Smooth muscle cell (in vitro differentiated cells): ENCODE results near the gene ADAMTS15. TPM values are rescaled to one million over a fixed set of nuclear protein-coding genes. Genes with fewer than 3 reads are reported as not detected.

Source experiments
- DNase-seq: peaks from one replicate; lab custom pipeline; 2025; ENCODE audit not compliant: unreplicated experiment; lab: John Stamatoyannopoulos, UW
- H2AFZ ChIP-seq: fragments of 200-600 bp; sonication (generic); 2 replicates; pipeline ENCODE4 v1.6.0; 2016; ENCODE audit warnings: antibody characterized with exemption, low read depth, mild to moderate bottlenecking
- H3F3A ChIP-seq: fragments of 200-600 bp; sonication (generic); 2 replicates; pipeline ENCODE4 v1.6.0; 2017; ENCODE audit warnings: antibody characterized with exemption, low read depth
- H3K27ac ChIP-seq: fragments of 200-600 bp; sonication (generic); 2 replicates; pipeline ENCODE4 v1.5.1; 2016; ENCODE audit warnings: low read depth, mild to moderate bottlenecking
- H3K27me3 ChIP-seq: fragments of 200-600 bp; sonication (generic); 2 replicates; pipeline ENCODE4 v1.6.1; 2016; ENCODE audit warnings: low read depth, mild to moderate bottlenecking
- H3K36me3 ChIP-seq: fragments of 200-600 bp; sonication (generic); 2 replicates; pipeline ENCODE4 v1.5.1; 2016; ENCODE audit warnings: low read depth
- H3K4me1 ChIP-seq: fragments of 200-600 bp; sonication (generic); 2 replicates; pipeline ENCODE4 v1.5.1; 2016; ENCODE audit warnings: low read depth
- H3K4me2 ChIP-seq: fragments of 200-600 bp; sonication (generic); 2 replicates; pipeline ENCODE4 v1.6.0; 2016; ENCODE audit warnings: mild to moderate bottlenecking
- H3K4me3 ChIP-seq: fragments of 200-600 bp; sonication (generic); 2 replicates; pipeline ENCODE4 v1.5.1; 2016; ENCODE audit warnings: mild to moderate bottlenecking
- H3K79me2 ChIP-seq: fragments of 200-600 bp; sonication (generic); 2 replicates; pipeline ENCODE4 v1.6.0; 2016; ENCODE audit warnings: low read depth, mild to moderate bottlenecking
- H3K9ac ChIP-seq: fragments of 200-600 bp; sonication (generic); 2 replicates; pipeline ENCODE4 v1.6.0; 2016; ENCODE audit warnings: low read depth
- H3K9me3 ChIP-seq: fragments of 200-600 bp; sonication (generic); replicated peaks from 2 replicates; pipeline ENCODE4 v1.5.1; 2016; ENCODE audit warnings: low read depth
- H4K20me1 ChIP-seq: fragments of 200-600 bp; sonication (generic); 2 replicates; pipeline ENCODE4 v1.6.0; 2016; ENCODE audit warnings: low read depth
- WGBS: methylation state at CpG from one replicate; pipeline ENCODE4 v1.1.7; 2016; ENCODE audit warnings: low lambda C conversion rate; 5-methylcytosine and 5-hydroxymethylcytosine counted together
- polyA plus RNA-seq: library from polyadenylated mRNA; unstranded; fragments of >200 nt; fragmentation: Nextera tagmentation; extraction: Ambion mirVana; gene quantifications from 2 replicates; pipeline ENCODE4 v1.2.1, GENCODE V29; 2016
- total RNA-seq: library from RNA; depleted of rRNA; stranded (reverse); fragments of >200 nt; gene quantifications from 2 replicates; pipeline ENCODE4 v1.2.3, GENCODE V29; 2014
- TF ChIP-seq, protein P1 (sequence below): fragments of 200-600 bp; sonication (generic); IDR thresholded peaks from 2 replicates; pipeline ENCODE4 v1.5.1; 2017; ENCODE audit warnings: borderline replicate concordance, mild to moderate bottlenecking, antibody characterized with exemption; ENCODE audit not compliant: insufficient read depth, poor library complexity, severe bottlenecking

Gene ADAMTS15
- total and polyA plus RNA-seq, 2 experiments from 2014 or later = 1.4 to 3.4 TPM

DNA sequence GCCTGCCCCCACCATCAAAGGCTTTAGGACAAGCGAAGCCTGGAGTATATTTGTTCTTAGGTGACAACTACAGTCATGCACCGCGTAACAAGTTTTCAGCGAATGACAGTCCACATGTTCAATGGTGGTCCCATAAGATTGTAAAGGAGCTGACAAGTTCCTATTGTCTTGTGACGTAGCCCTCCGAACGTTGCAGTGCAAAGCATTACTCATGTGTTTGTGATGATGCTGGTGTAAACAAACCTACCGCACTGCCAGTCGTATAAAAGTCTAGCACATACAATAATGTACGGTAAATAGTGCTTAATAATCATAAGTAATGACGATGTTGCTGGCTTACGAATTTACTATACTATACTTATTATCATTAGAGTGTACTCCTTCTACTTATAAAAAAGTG is 41.3 kb downstream of the ADAMTS15 start:
- H2AFZ ChIP-seq = no peak overlapping the region
- H4K20me1 ChIP-seq = no peaks in the 10 kb centered on the region
- H3K4me2 ChIP-seq = no peak overlapping the region
- DNase-seq = no peak
- no peak overlapping the region for H3K4me3 ChIP-seq
- WGBS = 79% methylated on average over 12 of the region's 12 CpGs
- H3K9ac ChIP-seq = no peak overlapping the region
- no peaks in the 10 kb centered on the region for H3K79me2 ChIP-seq
- H3F3A ChIP-seq = no peaks in the 10 kb centered on the region
- no peaks in the 10 kb centered on the region for H3K4me1 ChIP-seq
- H3K27ac ChIP-seq = no peak overlapping the region
- TF ChIP-seq, protein P1, sequence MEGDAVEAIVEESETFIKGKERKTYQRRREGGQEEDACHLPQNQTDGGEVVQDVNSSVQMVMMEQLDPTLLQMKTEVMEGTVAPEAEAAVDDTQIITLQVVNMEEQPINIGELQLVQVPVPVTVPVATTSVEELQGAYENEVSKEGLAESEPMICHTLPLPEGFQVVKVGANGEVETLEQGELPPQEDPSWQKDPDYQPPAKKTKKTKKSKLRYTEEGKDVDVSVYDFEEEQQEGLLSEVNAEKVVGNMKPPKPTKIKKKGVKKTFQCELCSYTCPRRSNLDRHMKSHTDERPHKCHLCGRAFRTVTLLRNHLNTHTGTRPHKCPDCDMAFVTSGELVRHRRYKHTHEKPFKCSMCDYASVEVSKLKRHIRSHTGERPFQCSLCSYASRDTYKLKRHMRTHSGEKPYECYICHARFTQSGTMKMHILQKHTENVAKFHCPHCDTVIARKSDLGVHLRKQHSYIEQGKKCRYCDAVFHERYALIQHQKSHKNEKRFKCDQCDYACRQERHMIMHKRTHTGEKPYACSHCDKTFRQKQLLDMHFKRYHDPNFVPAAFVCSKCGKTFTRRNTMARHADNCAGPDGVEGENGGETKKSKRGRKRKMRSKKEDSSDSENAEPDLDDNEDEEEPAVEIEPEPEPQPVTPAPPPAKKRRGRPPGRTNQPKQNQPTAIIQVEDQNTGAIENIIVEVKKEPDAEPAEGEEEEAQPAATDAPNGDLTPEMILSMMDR = no peak
- no peaks in the 10 kb centered on the region for H3K36me3 ChIP-seq
- no peaks in the 10 kb centered on the region for H3K9me3 ChIP-seq
- H3K27me3 ChIP-seq = no peaks in the 10 kb centered on the region

DNA sequence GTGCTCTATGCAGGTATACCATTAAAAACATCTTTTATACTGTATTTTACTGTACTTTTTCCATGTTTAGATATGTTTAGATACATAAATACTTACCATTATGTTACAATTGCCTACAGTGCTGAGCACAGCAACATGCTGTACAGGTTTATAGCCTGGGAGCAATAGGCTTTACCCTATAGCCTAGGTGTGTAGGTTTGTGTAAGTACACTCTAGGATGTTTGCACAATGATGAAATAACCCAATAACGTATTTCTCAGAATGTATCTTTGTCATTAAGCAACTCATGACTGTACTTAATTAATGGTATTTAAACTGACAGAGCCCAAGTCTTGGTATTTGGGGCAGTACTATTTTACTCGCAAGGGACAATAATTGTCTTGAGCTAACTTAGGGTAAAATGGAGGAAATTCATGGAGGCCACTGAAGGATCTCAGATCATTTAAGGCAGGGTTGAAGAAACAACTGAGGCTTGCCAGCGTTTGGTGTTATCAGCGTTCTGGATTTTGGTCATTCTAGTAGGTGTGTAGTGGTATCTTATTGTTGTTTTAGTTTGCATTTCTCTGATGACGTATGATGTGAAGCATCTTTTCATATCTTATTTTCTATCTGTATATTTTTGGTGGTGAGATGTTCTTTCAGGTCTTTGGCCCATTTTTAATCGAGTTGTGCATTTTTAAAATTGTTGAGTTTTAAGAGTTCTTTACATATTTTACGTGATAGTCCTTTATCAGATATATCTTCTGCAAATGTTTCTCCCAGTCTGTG is 42.4 kb downstream of the ADAMTS15 start:
- H3F3A ChIP-seq = no peaks in the 10 kb centered on the region
- no peaks in the 10 kb centered on the region for H3K79me2 ChIP-seq
- WGBS = 94% methylated on average over 7 of the region's 7 CpGs
- no peaks in the 10 kb centered on the region for H3K4me1 ChIP-seq
- H3K27ac ChIP-seq = no peak overlapping the region
- H4K20me1 ChIP-seq = no peaks in the 10 kb centered on the region
- no peaks in the 10 kb centered on the region for H3K9me3 ChIP-seq
- no peaks in the 10 kb centered on the region for H3K36me3 ChIP-seq
- H3K9ac ChIP-seq = no peak overlapping the region
- TF ChIP-seq, protein P1 = no peak
- no peak overlapping the region for H3K4me3 ChIP-seq
- no peak overlapping the region for H3K4me2 ChIP-seq
- DNase-seq = no peak
- H2AFZ ChIP-seq = no peak overlapping the region
- H3K27me3 ChIP-seq = no peaks in the 10 kb centered on the region

DNA sequence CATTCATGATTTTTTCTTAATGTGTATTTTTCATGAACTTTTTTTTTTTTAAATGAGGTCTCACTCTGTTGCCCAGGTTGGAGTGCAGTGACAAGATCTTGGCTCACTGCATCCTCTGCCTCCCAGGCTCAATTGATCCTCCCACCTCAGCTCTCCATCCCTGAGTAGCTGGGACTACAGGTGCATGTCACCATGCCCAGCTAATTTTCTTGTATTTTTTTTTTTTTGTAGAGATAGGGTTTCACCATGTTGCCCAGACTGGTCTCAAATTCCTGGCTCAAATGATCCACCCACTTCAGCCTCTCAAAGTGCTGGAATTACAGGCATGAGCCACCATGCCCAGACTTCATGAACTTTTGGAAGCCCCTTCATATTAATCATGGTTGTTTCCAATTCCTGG is 49.7 kb downstream of the ADAMTS15 start:
- H3K4me1 ChIP-seq = no peaks in the 10 kb centered on the region
- TF ChIP-seq, protein P1 = no peak

DNA sequence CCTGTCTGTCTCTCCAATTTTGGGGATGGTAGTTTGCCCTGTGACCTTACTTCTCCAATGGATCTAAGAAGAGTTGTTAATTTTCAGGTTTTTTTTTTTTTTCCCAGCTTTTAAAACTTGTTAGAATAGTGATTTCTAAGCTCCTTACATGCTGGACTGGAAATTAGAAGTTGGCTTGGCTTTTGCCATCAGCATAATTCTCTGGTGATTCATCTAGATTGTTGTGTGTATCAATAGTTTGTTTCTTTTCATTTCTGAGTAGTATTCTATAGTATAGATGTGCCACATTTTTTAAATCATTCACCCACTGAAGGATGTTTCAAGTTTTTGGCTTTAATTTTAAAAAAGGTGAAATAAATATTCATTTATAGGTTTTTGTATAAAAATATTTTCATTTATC is 51.4 kb downstream of the ADAMTS15 start:
- TF ChIP-seq, protein P1 = no peak
- H2AFZ ChIP-seq = no peak overlapping the region
- H4K20me1 ChIP-seq = no peaks in the 10 kb centered on the region
- no peaks in the 10 kb centered on the region for H3K36me3 ChIP-seq
- H3K4me3 ChIP-seq = no peak overlapping the region
- no peak overlapping the region for H3K9ac ChIP-seq
- no peaks in the 10 kb centered on the region for H3K27me3 ChIP-seq
- H3K9me3 ChIP-seq = no peaks in the 10 kb centered on the region
- no peaks in the 10 kb centered on the region for H3K4me1 ChIP-seq
- no peaks in the 10 kb centered on the region for H3K79me2 ChIP-seq
- H3K27ac ChIP-seq = no peak overlapping the region
- no peaks in the 10 kb centered on the region for H3F3A ChIP-seq
- no peak for DNase-seq
- no peak overlapping the region for H3K4me2 ChIP-seq

More for the DNA sequence above, 49.7 kb downstream of the ADAMTS15 start:
- Histone ChIP-seq H3F3A (no peaks in the 10 kb centered on the region), H3K27ac (no peak overlapping the region), H3K9me3 (no peaks in the 10 kb centered on the region), H3K27me3 (no peaks in the 10 kb centered on the region), H3K9ac (no peak overlapping the region), H3K4me2 (no peak overlapping the region), H3K36me3 (no peaks in the 10 kb centered on the region), H3K79me2 (no peaks in the 10 kb centered on the region), H2AFZ (no peak overlapping the region), H3K4me3 (no peak overlapping the region), H4K20me1 (no peaks in the 10 kb centered on the region)
- no peak for DNase-seq
